ENCODE measurements around the gene TCERG1L.

Gene TCERG1L

GRCh38 chr10:131314799-131315198 is 3.3 kb upstream of the TCERG1L start:
- DNase-seq = no peak

GRCh38 chr10:131314148-131314547 is 2.6 kb upstream of the TCERG1L start:
- DNase-seq = no peak

GRCh38 chr10:131313377-131313776 is 1.9 kb upstream of the TCERG1L start:
- DNase-seq = no peak

GRCh38 chr10:131312478-131312836 is 936 bp upstream of the TCERG1L start:
- DNase-seq = no peak

DNA sequence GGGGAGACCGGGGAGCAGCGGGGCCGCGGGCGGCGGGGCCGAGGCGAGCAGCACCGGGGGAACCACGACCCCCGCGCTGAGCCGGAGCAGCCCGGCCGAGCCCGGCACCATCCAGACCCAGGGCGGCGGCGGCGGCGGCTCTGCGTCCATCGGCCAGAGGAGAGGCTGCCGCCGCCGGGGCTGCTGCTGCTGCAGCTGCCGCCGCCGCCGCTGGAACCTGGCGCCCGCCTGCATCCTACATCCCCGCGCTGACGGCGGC is 190 bp downstream of the TCERG1L start:
- no peak for DNase-seq

GRCh38 chr10:131310551-131311401 is 745 bp downstream of the TCERG1L start:
- no peak for DNase-seq

DNA sequence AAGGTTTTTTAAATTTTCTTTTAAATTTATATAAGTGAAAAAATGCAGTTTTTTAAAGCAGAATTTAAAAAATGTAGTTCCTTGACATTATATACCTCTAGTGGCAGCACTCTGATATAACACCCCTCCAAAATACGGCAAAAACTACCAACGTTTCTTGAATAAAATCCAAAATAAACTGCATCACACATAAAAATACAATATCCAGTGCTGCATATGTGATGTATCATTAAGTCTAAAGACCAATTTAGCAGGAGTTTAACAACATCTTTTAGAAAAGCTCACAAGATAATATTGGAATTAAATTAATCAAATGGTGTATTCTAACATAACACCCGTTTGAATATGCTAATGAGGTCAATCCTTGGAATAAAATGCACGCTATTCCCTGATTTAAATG is 1.4 kb downstream of the TCERG1L start:
- no peak for DNase-seq

DNA sequence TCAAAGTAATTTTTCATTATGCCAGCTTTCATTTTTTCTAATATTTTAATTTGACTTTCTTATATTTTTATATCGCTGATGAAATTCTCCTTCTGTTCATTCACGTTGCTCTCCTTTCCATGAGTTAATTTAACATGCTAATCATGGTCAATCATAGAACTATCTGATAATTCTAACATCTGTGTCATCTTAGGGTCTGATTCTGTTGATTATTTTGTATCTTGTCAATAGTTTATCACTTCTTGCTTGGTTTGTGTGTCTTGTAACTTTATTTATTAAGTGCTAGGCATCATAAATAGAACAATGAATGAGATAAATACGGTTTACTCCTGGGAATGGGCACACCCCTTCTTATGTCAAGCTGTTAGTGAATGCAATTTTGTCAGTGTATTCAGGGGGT is 11.0 kb downstream of the TCERG1L start:
- no peak for DNase-seq

- DNase-seq = no peak
Observed at GRCh38 chr10:131290781-131291180, 20.7 kb downstream of the TCERG1L start.

GRCh38 chr10:131288648-131289047 is 22.9 kb downstream of the TCERG1L start:
- no peak for DNase-seq

DNA sequence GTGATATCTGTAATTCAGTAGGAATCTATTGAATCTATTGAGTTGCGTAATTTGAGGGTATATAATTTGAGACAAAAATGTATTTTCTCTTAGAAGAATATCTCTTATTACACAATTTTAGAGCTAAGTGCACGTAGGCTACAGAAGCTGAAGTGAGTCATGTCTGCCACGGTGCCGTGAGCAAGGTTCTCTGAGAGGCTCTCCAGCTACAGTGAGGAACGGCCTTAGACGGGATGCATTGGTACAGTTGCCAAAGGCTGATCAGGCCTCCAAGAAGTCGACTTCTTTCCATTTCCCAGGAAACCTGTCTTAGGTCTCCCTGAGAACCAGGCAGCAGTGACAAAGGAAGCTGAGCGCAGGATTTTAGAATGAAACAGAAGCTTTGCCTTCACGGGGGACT is 28.6 kb downstream of the TCERG1L start:
- no peak for DNase-seq

GRCh38 chr10:131280101-131280500 is 31.4 kb downstream of the TCERG1L start:
- no peak for DNase-seq

DNA sequence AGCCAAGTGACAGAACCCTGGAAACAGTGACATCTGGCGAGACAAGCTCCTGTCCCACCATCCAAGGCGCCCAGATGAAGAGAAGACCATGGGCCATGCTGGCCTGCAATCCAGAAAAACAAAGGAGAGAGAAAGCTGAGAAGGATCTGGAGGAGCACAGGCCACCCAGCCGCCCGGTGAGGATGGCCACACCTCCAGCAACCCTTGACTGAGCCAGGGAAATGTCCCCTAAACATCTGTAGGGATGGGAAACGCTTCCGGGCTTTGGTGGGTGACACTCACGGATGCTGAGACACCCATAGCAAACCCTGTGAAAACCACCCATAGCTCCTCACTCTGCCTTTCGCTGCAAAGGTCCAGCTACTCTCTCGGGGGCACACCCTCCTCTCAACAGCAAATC is 32.0 kb downstream of the TCERG1L start:
- DNase-seq = no peak

- no peak for DNase-seq
Observed at GRCh38 chr10:131277969-131278368, 33.6 kb downstream of the TCERG1L start.

DNA sequence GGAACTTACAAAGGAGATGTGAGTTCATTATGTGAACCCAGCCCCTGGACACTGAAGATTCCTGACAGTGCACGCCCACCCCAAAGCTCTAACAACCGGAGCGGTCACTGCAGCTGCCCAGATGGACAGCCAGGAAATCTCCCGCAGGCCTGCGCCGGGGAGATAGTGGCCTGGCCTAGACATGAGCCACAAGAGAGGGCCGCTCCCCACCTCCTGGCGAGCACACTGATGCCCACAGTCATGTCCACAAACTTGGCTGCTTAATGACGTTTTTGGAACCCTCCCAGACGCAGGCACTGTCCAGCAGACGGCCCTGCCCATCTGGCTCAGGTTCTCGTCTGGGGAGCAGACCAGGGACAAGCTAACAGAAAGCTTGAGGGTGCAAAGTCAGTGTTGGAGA is 34.2 kb downstream of the TCERG1L start:
- no peak for DNase-seq

GRCh38 chr10:131275691-131276090 is 35.8 kb downstream of the TCERG1L start:
- DNase-seq = no peak

DNA sequence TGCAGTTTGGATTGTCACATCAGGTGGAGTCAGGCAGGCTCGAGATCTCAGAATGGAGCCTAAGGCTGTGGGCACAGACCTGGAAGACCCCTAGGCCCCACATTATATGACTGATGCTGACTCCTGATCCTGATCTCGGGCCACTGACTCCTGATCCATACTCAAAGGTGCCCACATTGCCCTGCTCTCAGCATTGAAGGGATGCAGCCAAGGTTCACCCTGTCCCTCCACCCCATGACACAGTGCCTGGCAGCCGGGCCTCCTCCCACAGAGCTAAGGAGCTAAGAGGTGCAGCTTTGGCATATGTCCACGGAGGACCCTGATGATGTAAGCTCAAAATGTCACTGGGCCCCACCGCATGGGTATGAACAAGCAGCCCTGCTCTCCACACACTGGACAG is 36.6 kb downstream of the TCERG1L start:
- no peak for DNase-seq

- DNase-seq = no peak
Observed at GRCh38 chr10:131274133-131274880, 37.2 kb downstream of the TCERG1L start.

GRCh38 chr10:131273476-131273875 is 38.0 kb downstream of the TCERG1L start:
- no peak for DNase-seq

GRCh38 chr10:131272897-131273451 is 38.5 kb downstream of the TCERG1L start:
- DNase-seq = no peak

DNA sequence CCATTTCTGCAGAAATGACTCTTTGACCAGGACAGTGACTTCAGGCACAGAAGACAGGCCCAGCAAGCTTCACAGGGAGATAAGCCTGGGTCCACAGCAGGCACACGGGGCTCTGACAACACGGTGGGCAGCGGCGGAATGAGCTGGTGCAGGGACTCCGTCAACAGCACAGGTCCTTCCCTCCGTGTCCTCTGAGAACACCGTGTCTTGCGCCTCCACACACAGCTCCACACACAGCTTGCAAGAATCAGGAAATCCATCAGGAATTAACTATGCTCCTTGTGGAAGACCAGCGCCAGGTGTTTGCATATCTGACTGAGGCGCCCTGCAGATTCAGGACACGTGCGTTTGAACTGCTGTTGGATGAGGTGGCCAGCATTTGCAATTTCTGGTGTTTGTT is 39.6 kb downstream of the TCERG1L start:
- no peak for DNase-seq

- no peak for DNase-seq
Observed at GRCh38 chr10:131271195-131271880, 40.2 kb downstream of the TCERG1L start.

GRCh38 chr10:131270461-131271190 is 40.9 kb downstream of the TCERG1L start:
- DNase-seq = no peak
